ENCODE results near the gene TRIM9. TPM values are rescaled to one million over a fixed set of nuclear protein-coding genes. Genes with fewer than 3 reads are reported as not detected.

TRIM9 gene
- total RNA-seq, 1 experiment from 2014 or later, result 9.8 TPM

- Histone ChIP-seq H3K4me1 (ENCODE audit: insufficient read depth, low read length, poor library complexity, severe bottlenecking) (peaks cover 9% of the 10 kb centered on the region), H3K9me3 (ENCODE audit: low read depth, low read length, poor library complexity, severe bottlenecking) (no peaks in the 10 kb centered on the region), H3K27ac (ENCODE audit: low read depth, low read length, poor library complexity, severe bottlenecking) (no peak overlapping the region), H3K4me3 (ENCODE audit: low read depth, low read length, poor library complexity, severe bottlenecking) (no peak overlapping the region), H3K36me3 (ENCODE audit: insufficient read depth, low read length, poor library complexity, severe bottlenecking) (no peaks in the 10 kb centered on the region), H3K27me3 (replicated peaks; ENCODE audit: insufficient read depth, low read depth, low read length, poor library complexity) (no peaks in the 10 kb centered on the region)
- no peak for DNase-seq (ENCODE audit: low spot score)
- BruUV-seq (replicated peaks), result no TSS peak
- intact Hi-C loops (cut with micrococcal nuclease; ENCODE audit: unreplicated experiment), result no loop called here
- CTCF ChIA-PET, result interaction anchor here (0.7 kb wide), 1 partner anchor 24 kb away, joined by 3 read pairs; no protein-coding TSS in a partner anchor
- POLR2A ChIA-PET (ENCODE audit: low non-redundant PET), result no interaction called here
- no peak for TF ChIP-seq CTCF (conservative IDR thresholded peaks at IDR 0.05; ENCODE audit: low read depth, low read length)
- no peak for TF ChIP-seq EZH2 (IDR thresholded peaks at IDR 0.05; ENCODE audit: borderline replicate concordance, low read depth, low read length, poor library complexity, severe bottlenecking)
Observed at GRCh38 chr14:51071857-51072256, 23.0 kb downstream of the TRIM9 start.

GRCh38 chr14:51070726-51071125 lies 24.2 kb downstream of the TRIM9 start:
- Histone ChIP-seq H3K4me3 (ENCODE audit: low read depth, low read length, poor library complexity, severe bottlenecking) (no peak overlapping the region), H3K27me3 (replicated peaks; ENCODE audit: insufficient read depth, low read depth, low read length, poor library complexity) (no peaks in the 10 kb centered on the region), H3K36me3 (ENCODE audit: insufficient read depth, low read length, poor library complexity, severe bottlenecking) (no peaks in the 10 kb centered on the region), H3K4me1 (ENCODE audit: insufficient read depth, low read length, poor library complexity, severe bottlenecking) (peaks cover 14% of the 10 kb centered on the region), H3K27ac (ENCODE audit: low read depth, low read length, poor library complexity, severe bottlenecking) (no peak overlapping the region), H3K9me3 (ENCODE audit: low read depth, low read length, poor library complexity, severe bottlenecking) (no peaks in the 10 kb centered on the region)
- TF ChIP-seq CTCF (conservative IDR thresholded peaks at IDR 0.05; ENCODE audit: low read depth, low read length) (no peak), EZH2 (IDR thresholded peaks at IDR 0.05; ENCODE audit: borderline replicate concordance, low read depth, low read length, poor library complexity, severe bottlenecking) (no peak)
- no peak for DNase-seq (ENCODE audit: low spot score)
- BruUV-seq (replicated peaks), result no TSS peak
- ChIA-PET CTCF (no interaction called here), POLR2A (ENCODE audit: low non-redundant PET) (no interaction called here)
- intact Hi-C loops (cut with micrococcal nuclease; ENCODE audit: unreplicated experiment), result no loop called here

GRCh38 chr14:51069055-51069454 lies 25.9 kb downstream of the TRIM9 start:
- H3K36me3 ChIP-seq (ENCODE audit: insufficient read depth, low read length, poor library complexity, severe bottlenecking), result no peaks in the 10 kb centered on the region
- peak; percentile 25 for DNase-seq (ENCODE audit: low spot score)
- H3K4me3 ChIP-seq (ENCODE audit: low read depth, low read length, poor library complexity, severe bottlenecking), result no peak overlapping the region
- POLR2A ChIA-PET (ENCODE audit: low non-redundant PET), result no interaction called here
- CTCF ChIA-PET, result no interaction called here
- no peaks in the 10 kb centered on the region for H3K9me3 ChIP-seq (ENCODE audit: low read depth, low read length, poor library complexity, severe bottlenecking)
- no TSS peak for BruUV-seq (replicated peaks)
- TF ChIP-seq EZH2 (IDR thresholded peaks at IDR 0.05; ENCODE audit: borderline replicate concordance, low read depth, low read length, poor library complexity, severe bottlenecking) (no peak), CTCF (conservative IDR thresholded peaks at IDR 0.05; ENCODE audit: low read depth, low read length) (no peak)
- H3K27ac ChIP-seq (ENCODE audit: low read depth, low read length, poor library complexity, severe bottlenecking), result no peak overlapping the region
- peaks cover 14% of the 10 kb centered on the region for H3K4me1 ChIP-seq (ENCODE audit: insufficient read depth, low read length, poor library complexity, severe bottlenecking)
- no peaks in the 10 kb centered on the region for H3K27me3 ChIP-seq (replicated peaks; ENCODE audit: insufficient read depth, low read depth, low read length, poor library complexity)
- intact Hi-C loops (cut with micrococcal nuclease; ENCODE audit: unreplicated experiment), result loop anchor here (5.0 kb wide), 1 partner anchor 48 kb away; no protein-coding TSS in a partner anchor

Measured in A673 (cell line).